A673 (cell line): ENCODE data around the gene THBD. TPM values are rescaled to one million over a fixed set of nuclear protein-coding genes. Genes with fewer than 3 reads are reported as not detected.

Source experiments
- BruUV-seq: library from RNA; stranded (reverse); fragments of 400-500 nt; replicated peaks from 2 replicates; lab custom pipeline; 2021; lab: Mats Ljungman, UMichigan
- CTCF ChIA-PET: fragments of 300-600 bp; sonication (Branson Sonifier 250); formaldehyde crosslinking; loops from one replicate; lab custom pipeline; 2022; ENCODE audit warnings: antibody characterized with exemption; lab: Charles Lee
- POLR2A ChIA-PET: fragments of 300-600 bp; sonication (Branson Sonifier 250); formaldehyde crosslinking; loops from one replicate; lab custom pipeline; 2022; ENCODE audit warnings: antibody characterized with exemption; ENCODE audit not compliant: low non-redundant PET; lab: Charles Lee
- DNase-seq: peaks from one replicate; pipeline ENCODE4 v3.0.0-alpha.2; 2015; ENCODE audit warnings: low spot score
- H3K27ac ChIP-seq: fragments of 200-600 bp; sonication (generic); 2 replicates; pipeline ENCODE4 v1.5.1; 2016; ENCODE audit warnings: mixed run types, low read depth, mild to moderate bottlenecking, mixed read lengths, antibody characterized with exemption, low read length; ENCODE audit not compliant: poor library complexity, severe bottlenecking
- H3K27me3 ChIP-seq: fragments of 200-600 bp; sonication (generic); replicated peaks from 2 replicates; pipeline ENCODE4 v1.6.1; 2017; ENCODE audit warnings: mixed run types, low read depth, mild to moderate bottlenecking, mixed read lengths, antibody characterized with exemption, low read length; ENCODE audit not compliant: insufficient read depth, poor library complexity
- H3K36me3 ChIP-seq: fragments of 200-600 bp; sonication (generic); 2 replicates; pipeline ENCODE4 v1.6.1; 2016; ENCODE audit warnings: mixed run types, mild to moderate bottlenecking, mixed read lengths, antibody characterized with exemption, low read length; ENCODE audit not compliant: insufficient read depth, poor library complexity, severe bottlenecking
- H3K4me1 ChIP-seq: fragments of 200-600 bp; sonication (generic); 2 replicates; pipeline ENCODE4 v1.6.1; 2017; ENCODE audit warnings: mixed run types, mild to moderate bottlenecking, mixed read lengths, antibody characterized with exemption, low read length; ENCODE audit not compliant: insufficient read depth, poor library complexity, severe bottlenecking
- H3K4me3 ChIP-seq: fragments of 200-600 bp; sonication (generic); 2 replicates; pipeline ENCODE4 v1.5.1; 2016; ENCODE audit warnings: low read depth, mixed run types, mild to moderate bottlenecking, mixed read lengths, low read length; ENCODE audit not compliant: poor library complexity, severe bottlenecking
- H3K9me3 ChIP-seq: fragments of 200-600 bp; sonication (generic); 2 replicates; pipeline ENCODE4 v1.6.1; 2016; ENCODE audit warnings: mixed run types, low read depth, mild to moderate bottlenecking, mixed read lengths, antibody characterized with exemption, low read length; ENCODE audit not compliant: poor library complexity, severe bottlenecking
- CTCF ChIP-seq: fragments of 300-800, 200-600 bp; sonication (generic); conservative IDR thresholded peaks from 2 replicates; pipeline ENCODE4 v1.5.1; 2017; ENCODE audit warnings: low read depth, mild to moderate bottlenecking, antibody characterized with exemption, low read length, moderate library complexity, mixed read lengths
- EZH2 ChIP-seq: fragments of 200-600 bp; sonication (generic); IDR thresholded peaks from 2 replicates; pipeline ENCODE4 v1.6.1; 2017; ENCODE audit warnings: borderline replicate concordance, low read depth, mild to moderate bottlenecking, mixed read lengths, antibody characterized with exemption, low read length; ENCODE audit not compliant: poor library complexity, severe bottlenecking
- intact Hi-C: fragments of 100-400 bp; cut with micrococcal nuclease; formaldehyde crosslinking; loops from one replicate; pipeline ENCODE4 v1.10.0; 2022; ENCODE audit not compliant: unreplicated experiment
- total RNA-seq: library from RNA; stranded (reverse); gene quantifications from 2 replicates; pipeline ENCODE4 v1.2.3, GENCODE V29; 2021

THBD gene
- total RNA-seq, 1 experiment from 2014 or later = not detected

GRCh38 chr20:23018941-23019340 is 30.5 kb downstream of the THBD start:
- Histone ChIP-seq H3K4me3 (no peak overlapping the region), H3K4me1 (no peaks in the 10 kb centered on the region), H3K27ac (no peak overlapping the region), H3K27me3 (no peaks in the 10 kb centered on the region), H3K36me3 (no peaks in the 10 kb centered on the region), H3K9me3 (no peaks in the 10 kb centered on the region)
- intact Hi-C loops = no loop called here
- TF ChIP-seq CTCF (no peak), EZH2 (no peak)
- CTCF ChIA-PET = no interaction called here
- BruUV-seq = no TSS peak
- no peak for DNase-seq
- POLR2A ChIA-PET = no interaction called here

DNA sequence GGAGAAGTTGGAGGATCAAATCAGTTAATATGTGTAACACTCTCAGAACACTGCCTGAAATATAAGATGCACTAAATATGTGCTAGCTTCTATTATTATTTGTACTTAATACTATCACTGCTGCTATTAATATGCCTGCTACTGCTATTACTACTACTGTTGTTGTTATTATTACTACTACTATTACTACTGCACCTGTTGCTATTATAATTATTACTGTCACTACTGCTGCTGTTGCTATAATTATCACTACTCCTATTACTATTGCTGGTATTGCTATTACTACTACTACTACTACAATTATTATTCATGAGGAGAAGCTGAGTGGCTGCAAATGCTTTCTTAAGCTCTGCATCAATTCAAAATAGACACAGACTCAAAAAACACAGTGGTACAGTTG is 31.0 kb downstream of the THBD start:
- Histone ChIP-seq H3K27ac (no peak overlapping the region), H3K4me1 (no peaks in the 10 kb centered on the region), H3K9me3 (no peaks in the 10 kb centered on the region), H3K27me3 (no peaks in the 10 kb centered on the region), H3K36me3 (no peaks in the 10 kb centered on the region), H3K4me3 (no peak overlapping the region)
- intact Hi-C loops = no loop called here
- TF ChIP-seq CTCF = no peak
- no peak for TF ChIP-seq EZH2
- no peak for DNase-seq
- CTCF ChIA-PET = no interaction called here
- POLR2A ChIA-PET = no interaction called here
- no TSS peak for BruUV-seq

- ChIA-PET CTCF (no interaction called here), POLR2A (no interaction called here)
- Histone ChIP-seq H3K27me3 (no peaks in the 10 kb centered on the region), H3K36me3 (no peaks in the 10 kb centered on the region), H3K27ac (no peak overlapping the region), H3K9me3 (no peaks in the 10 kb centered on the region), H3K4me3 (no peak overlapping the region), H3K4me1 (no peaks in the 10 kb centered on the region)
- no peak for DNase-seq
- no TSS peak for BruUV-seq
- intact Hi-C loops = no loop called here
- TF ChIP-seq EZH2 (no peak), CTCF (no peak)
These were observed 32.0 kb downstream of the THBD start for GRCh38 chr20:23017516-23017915.
